ENCODE measurements around the gene SSNA1.

DNA sequence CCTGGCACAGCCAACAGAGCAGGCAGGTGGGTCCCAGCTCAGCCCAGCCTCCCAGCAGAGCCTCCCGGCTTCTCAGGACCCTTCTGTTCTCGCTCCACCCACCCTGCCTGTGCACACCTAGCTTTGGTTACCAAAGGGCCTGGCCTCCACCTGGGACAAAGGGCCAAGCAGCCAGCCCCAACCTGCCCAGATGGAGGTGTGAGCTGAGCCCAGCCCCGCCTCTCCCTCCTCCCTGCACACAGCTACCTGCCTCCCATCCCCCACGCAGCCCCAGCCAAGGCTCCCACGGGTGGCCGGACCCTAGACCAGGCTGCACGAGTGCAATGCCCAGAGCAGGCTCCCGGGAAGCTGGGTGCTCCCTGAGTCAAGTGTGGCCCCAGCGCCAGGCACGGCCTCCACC lies 6.4 kb downstream of the SSNA1 start:
- TF ChIP-seq EZH2 (IDR thresholded peaks at IDR 0.05; ENCODE audit: borderline replicate concordance, insufficient read depth, low read depth, low read length, poor library complexity, severe bottlenecking): no peak
- TF ChIP-seq, protein P1, sequence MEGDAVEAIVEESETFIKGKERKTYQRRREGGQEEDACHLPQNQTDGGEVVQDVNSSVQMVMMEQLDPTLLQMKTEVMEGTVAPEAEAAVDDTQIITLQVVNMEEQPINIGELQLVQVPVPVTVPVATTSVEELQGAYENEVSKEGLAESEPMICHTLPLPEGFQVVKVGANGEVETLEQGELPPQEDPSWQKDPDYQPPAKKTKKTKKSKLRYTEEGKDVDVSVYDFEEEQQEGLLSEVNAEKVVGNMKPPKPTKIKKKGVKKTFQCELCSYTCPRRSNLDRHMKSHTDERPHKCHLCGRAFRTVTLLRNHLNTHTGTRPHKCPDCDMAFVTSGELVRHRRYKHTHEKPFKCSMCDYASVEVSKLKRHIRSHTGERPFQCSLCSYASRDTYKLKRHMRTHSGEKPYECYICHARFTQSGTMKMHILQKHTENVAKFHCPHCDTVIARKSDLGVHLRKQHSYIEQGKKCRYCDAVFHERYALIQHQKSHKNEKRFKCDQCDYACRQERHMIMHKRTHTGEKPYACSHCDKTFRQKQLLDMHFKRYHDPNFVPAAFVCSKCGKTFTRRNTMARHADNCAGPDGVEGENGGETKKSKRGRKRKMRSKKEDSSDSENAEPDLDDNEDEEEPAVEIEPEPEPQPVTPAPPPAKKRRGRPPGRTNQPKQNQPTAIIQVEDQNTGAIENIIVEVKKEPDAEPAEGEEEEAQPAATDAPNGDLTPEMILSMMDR (IDR thresholded peaks at IDR 0.05): no peak
